Keratinocyte (primary cell): Measurements from ENCODE around the gene TSHZ2. TPM values are rescaled to one million over a fixed set of nuclear protein-coding genes. Genes with fewer than 3 reads are reported as not detected.

Experiments
- DNase-seq: peaks from one replicate; pipeline ENCODE4 v3.0.0-alpha.2; 2011; ENCODE audit warnings: low read depth, missing footprints, low spot score
- FAIRE-seq: peaks from 2 replicates; lab custom pipeline; 2011; peaks lifted over from hg19 to GRCh38; lab: Jason Lieb, UNC
- H2AFZ ChIP-seq: 2 replicates; pipeline ENCODE4 v1.6.0; 2012; ENCODE audit warnings: low read length, control low read depth, inconsistent platforms; ENCODE audit not compliant: control insufficient read depth
- H3K27ac ChIP-seq: 2 replicates; pipeline ENCODE4 v1.5.1; 2011; ENCODE audit warnings: low read length; ENCODE audit not compliant: control insufficient read depth, insufficient read depth
- H3K27me3 ChIP-seq: 3 replicates; pipeline ENCODE4 v1.6.0; 2011; ENCODE audit warnings: low read length; ENCODE audit not compliant: control insufficient read depth, insufficient read depth; ENCODE audit errors: extremely low read depth
- H3K36me3 ChIP-seq, 2 experiments: 2 replicates in 1 of 2; 3 replicates in 1 of 2; pipeline ENCODE4 v1.5.1; 2011; ENCODE audit warnings: low read length in 2 of 2, mild to moderate bottlenecking in 1 of 2; ENCODE audit not compliant: control insufficient read depth in 2 of 2, insufficient read depth in 2 of 2; ENCODE audit errors: extremely low read depth in 1 of 2
- H3K4me1 ChIP-seq: 3 replicates; pipeline ENCODE4 v1.5.1; 2011; ENCODE audit warnings: low read length; ENCODE audit not compliant: control insufficient read depth, insufficient read depth; ENCODE audit errors: extremely low read depth
- H3K4me2 ChIP-seq: 3 replicates; pipeline ENCODE4 v1.6.0; 2011; ENCODE audit warnings: low read depth, low read length; ENCODE audit not compliant: control insufficient read depth, insufficient read depth; ENCODE audit errors: extremely low read depth
- H3K4me3 ChIP-seq, 3 experiments: fragments of 200-600 bp in 1 of 3; sonication (generic) in 1 of 3; 2 replicates in 2 of 3; 3 replicates in 1 of 3; pipeline ENCODE4 v1.5.1; 2011 to 2016; ENCODE audit warnings: low read length in 3 of 3, mild to moderate bottlenecking in 3 of 3, control low read depth in 2 of 3, inconsistent platforms in 1 of 3, low read depth in 1 of 3, mixed read lengths in 1 of 3, mixed run types in 1 of 3, moderate library complexity in 1 of 3; ENCODE audit not compliant: control insufficient read depth in 2 of 3, insufficient read depth in 2 of 3; ENCODE audit errors: extremely low read depth in 1 of 3
- H3K79me2 ChIP-seq: 2 replicates; pipeline ENCODE4 v1.6.0; 2012; ENCODE audit warnings: low read length; ENCODE audit not compliant: control insufficient read depth, insufficient read depth
- H3K9ac ChIP-seq: 3 replicates; pipeline ENCODE4 v1.6.0; 2011; ENCODE audit warnings: low read length; ENCODE audit not compliant: control insufficient read depth, insufficient read depth; ENCODE audit errors: extremely low read depth
- H3K9me1 ChIP-seq: 3 replicates; pipeline ENCODE4 v1.6.0; 2011; ENCODE audit warnings: low read length; ENCODE audit not compliant: control insufficient read depth, insufficient read depth; ENCODE audit errors: extremely low read depth
- H3K9me3 ChIP-seq: 2 replicates; pipeline ENCODE4 v1.5.1; 2012; ENCODE audit warnings: low read depth, low read length; ENCODE audit not compliant: control insufficient read depth
- H4K20me1 ChIP-seq: 3 replicates; pipeline ENCODE4 v1.6.0; 2011; ENCODE audit warnings: low read length; ENCODE audit not compliant: control insufficient read depth, insufficient read depth; ENCODE audit errors: extremely low read depth
- CTCF ChIP-seq, 3 experiments: IDR thresholded peaks in 1 of 3; conservative IDR thresholded peaks in 1 of 3; optimal IDR thresholded peaks in 1 of 3; 2 replicates in 2 of 3; 3 replicates in 1 of 3; pipeline versions ENCODE3 to v1.5.1; 2011; ENCODE audit warnings: low read length in 3 of 3, mild to moderate bottlenecking in 3 of 3, moderate library complexity in 2 of 3, control low read depth in 1 of 3, inconsistent platforms in 1 of 3; ENCODE audit not compliant: insufficient read depth in 2 of 3; ENCODE audit errors: extremely low read depth in 1 of 3
- EZH2 ChIP-seq: IDR thresholded peaks from one replicate; pipeline ENCODE4 v1.6.1; 2012; ENCODE audit warnings: inconsistent platforms, mild to moderate bottlenecking, low read length, moderate library complexity
- dilution Hi-C: fragments of 300-500 bp; cut with MboI; formaldehyde crosslinking; loops from one replicate; pipeline ENCODE4 v1.7.0; 2020; ENCODE audit warnings: low sequenced_read_pairs; ENCODE audit not compliant: extremely low pct_ligation_motif_present
- polyA plus RNA-seq, 5 experiments: library from polyadenylated mRNA; depleted of rRNA in 3 of 5; stranded (reverse) in 3 of 5; stranded (forward) in 1 of 5; unstranded in 1 of 5; fragments of >200 nt; gene quantifications; 1 replicate in 1 of 5; 2 replicates in 3 of 5; 3 replicates in 1 of 5; pipeline versions ENCODE4 v1.2.1 to v1.2.3, GENCODE V29; 2011 to 2012; ENCODE audit warnings: missing spikeins in 2 of 5, low read depth in 1 of 5, low replicate concordance in 1 of 5

TSHZ2 gene
- polyA plus RNA-seq, 1 donor (not counting 4 experiments of a cell fraction or from before 2014, with no cell fraction given), result 1.1 TPM

GRCh38 chr20:52992632-52993031 is 20.5 kb downstream of the TSHZ2 start:
- H3K27me3 ChIP-seq, result no peaks in the 10 kb centered on the region
- FAIRE-seq, result no peak
- no peaks in the 10 kb centered on the region for H3K9me3 ChIP-seq
- TF ChIP-seq CTCF (optimal IDR thresholded peaks at IDR 0.05 in 1 of 3, IDR thresholded peaks at IDR 0.05 in 1 of 3, conservative IDR thresholded peaks at IDR 0.05 in 1 of 3; ENCODE audit: extremely low read depth in 1 of 3, insufficient read depth in 2 of 3, low read length in 3 of 3) (no peak), EZH2 (no peak)
- H3K4me1 ChIP-seq, result no peaks in the 10 kb centered on the region
- no peak for DNase-seq
- H3K36me3 ChIP-seq, result no peaks in the 10 kb centered on the region
- no peaks in the 10 kb centered on the region for H3K9me1 ChIP-seq
- H2AFZ ChIP-seq, result no peak overlapping the region
- no peaks in the 10 kb centered on the region for H3K79me2 ChIP-seq
- no peak overlapping the region for H3K4me2 ChIP-seq
- no peaks in the 10 kb centered on the region for H4K20me1 ChIP-seq
- H3K27ac ChIP-seq, result no peak overlapping the region
- no peak overlapping the region for H3K9ac ChIP-seq
- no peak overlapping the region for H3K4me3 ChIP-seq
- dilution Hi-C loops, result no loop called here

DNA sequence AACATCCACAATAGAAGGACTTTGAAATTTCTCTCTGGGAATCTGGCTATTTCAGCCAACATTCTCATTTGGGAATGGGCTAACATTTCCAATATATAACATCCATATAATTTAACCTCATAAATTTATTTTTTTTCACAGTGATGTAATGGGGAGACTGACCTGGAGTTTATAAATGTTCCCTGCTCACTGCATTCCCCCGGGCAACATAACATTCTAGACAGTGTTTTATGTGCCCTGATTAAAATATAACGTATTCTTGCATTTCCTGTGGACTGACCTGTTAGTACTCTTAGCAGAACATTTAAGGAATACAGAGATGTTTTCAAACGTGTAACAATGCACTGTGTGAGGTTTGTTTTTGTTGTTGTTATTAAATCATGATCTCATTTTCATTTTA is 20.9 kb downstream of the TSHZ2 start:
- Histone ChIP-seq H3K9me3 (no peaks in the 10 kb centered on the region), H3K79me2 (no peaks in the 10 kb centered on the region), H3K36me3 (no peaks in the 10 kb centered on the region), H3K9ac (no peak overlapping the region), H3K4me2 (no peak overlapping the region), H2AFZ (no peak overlapping the region), H3K9me1 (no peaks in the 10 kb centered on the region), H3K27me3 (no peaks in the 10 kb centered on the region), H3K4me3 (no peak overlapping the region), H4K20me1 (no peaks in the 10 kb centered on the region), H3K4me1 (no peaks in the 10 kb centered on the region), H3K27ac (no peak overlapping the region)
- dilution Hi-C loops, result no loop called here
- DNase-seq (no peak), FAIRE-seq (no peak)
- no peak for TF ChIP-seq EZH2
- no peak for TF ChIP-seq CTCF (optimal IDR thresholded peaks at IDR 0.05 in 1 of 3, IDR thresholded peaks at IDR 0.05 in 1 of 3, conservative IDR thresholded peaks at IDR 0.05 in 1 of 3; ENCODE audit: extremely low read depth in 1 of 3, insufficient read depth in 2 of 3, low read length in 3 of 3)
